ENCODE results near the gene FLVCR2. TPM values are rescaled to one million over a fixed set of nuclear protein-coding genes. Genes with fewer than 3 reads are reported as not detected.
A peak's percentile ranks its signal among the peaks of the same experiment; 100 is the strongest.

The FLVCR2 gene, protein sequence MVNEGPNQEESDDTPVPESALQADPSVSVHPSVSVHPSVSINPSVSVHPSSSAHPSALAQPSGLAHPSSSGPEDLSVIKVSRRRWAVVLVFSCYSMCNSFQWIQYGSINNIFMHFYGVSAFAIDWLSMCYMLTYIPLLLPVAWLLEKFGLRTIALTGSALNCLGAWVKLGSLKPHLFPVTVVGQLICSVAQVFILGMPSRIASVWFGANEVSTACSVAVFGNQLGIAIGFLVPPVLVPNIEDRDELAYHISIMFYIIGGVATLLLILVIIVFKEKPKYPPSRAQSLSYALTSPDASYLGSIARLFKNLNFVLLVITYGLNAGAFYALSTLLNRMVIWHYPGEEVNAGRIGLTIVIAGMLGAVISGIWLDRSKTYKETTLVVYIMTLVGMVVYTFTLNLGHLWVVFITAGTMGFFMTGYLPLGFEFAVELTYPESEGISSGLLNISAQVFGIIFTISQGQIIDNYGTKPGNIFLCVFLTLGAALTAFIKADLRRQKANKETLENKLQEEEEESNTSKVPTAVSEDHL
- polyA plus RNA-seq (2013): 1.1 TPM

DNA sequence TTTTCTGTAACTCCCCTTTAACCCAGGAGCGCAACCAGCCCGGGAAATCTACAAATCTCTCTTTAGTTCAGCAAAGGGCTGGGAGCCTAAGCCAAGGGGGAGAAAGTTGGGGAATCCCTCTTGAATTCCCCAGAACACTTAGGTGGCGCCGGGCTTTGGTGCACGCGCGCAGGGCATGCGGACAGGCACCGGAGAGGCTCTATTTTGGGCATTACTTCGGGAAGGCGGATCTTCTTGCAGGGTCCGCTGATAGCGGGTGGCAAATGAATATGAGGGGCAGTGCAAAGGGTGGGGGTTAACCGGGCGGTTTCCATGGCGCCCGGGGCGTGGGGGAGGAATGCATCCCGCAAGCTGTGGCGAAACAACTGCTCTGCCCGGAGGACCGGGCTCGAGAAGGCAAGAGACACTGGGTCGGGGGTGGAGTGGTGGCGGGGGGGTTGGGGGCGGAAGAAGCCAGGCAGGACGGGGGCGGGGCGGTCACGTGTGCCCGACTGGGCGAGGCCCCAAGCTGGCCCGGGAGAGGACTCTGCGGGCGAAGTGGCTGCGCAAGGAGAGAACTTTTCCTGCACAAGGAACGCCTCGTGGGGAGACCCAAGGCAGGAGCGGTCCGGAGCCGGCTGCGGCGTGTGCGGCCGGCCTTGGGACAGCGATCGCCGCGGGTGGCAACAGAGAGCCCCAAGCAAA is at the start of gene FLVCR2:
FLVCR2 (plus strand) TSS at position 519 of the 684 bp plus-strand sequence. CDS start 353 bp downstream, outside the sequence.
- H3K9me3 ChIP-seq (ENCODE audit: control extremely low read depth in 1 of 5, control insufficient read depth in 4 of 5, insufficient read depth in 2 of 5, low read depth in 1 of 5, low read length in 4 of 5): no peaks in the 10 kb centered on the region
- 0% methylated on average over 34 of the region's 49 CpGs for WGBS (ENCODE audit: insufficient coverage)
- peaks cover 0 to 15% (median 14%) of the 10 kb centered on the region in 4 experiments for H3K4me1 ChIP-seq (ENCODE audit: control extremely low read depth in 1 of 4, control insufficient read depth in 4 of 4, insufficient read depth in 4 of 4, low read length in 3 of 4)
- H3K27ac ChIP-seq (ENCODE audit: insufficient read depth in 1 of 2, low read depth in 1 of 2, low read length in 2 of 2, poor library complexity in 1 of 2, severe bottlenecking in 2 of 2): no peak within 1 kb of the TSS
- CTCF ChIA-PET: interaction anchor here (0.6 to 11.1 kb wide), 27 partner anchors 9 to 1451 kb away, joined by 3 to 221 read pairs (median 5); partner anchors contain the start of genes BATF, ERG28 and TTLL5
- H3K36me3 ChIP-seq (ENCODE audit: control insufficient read depth in 4 of 4, insufficient read depth in 4 of 4, low read length in 3 of 4): no peaks in the 10 kb centered on the region
- DNase-seq: peak; percentile 34 to 71 (median 65)
- POLR2A ChIA-PET: no interaction called here
- peak within 1 kb of the TSS; percentile 48 to 86 (median 74) for H3K4me3 ChIP-seq (ENCODE audit: control insufficient read depth in 1 of 7, extremely low read depth in 1 of 7, insufficient read depth in 4 of 7, low read depth in 2 of 7, low read length in 6 of 7)
- H3K27me3 ChIP-seq (replicated peaks in 2 of 5; ENCODE audit: control insufficient read depth in 4 of 5, insufficient read depth in 5 of 5, low read length in 4 of 5): peaks cover 0 to 3% (median 0%) of the 10 kb centered on the region in 5 experiments

DNA sequence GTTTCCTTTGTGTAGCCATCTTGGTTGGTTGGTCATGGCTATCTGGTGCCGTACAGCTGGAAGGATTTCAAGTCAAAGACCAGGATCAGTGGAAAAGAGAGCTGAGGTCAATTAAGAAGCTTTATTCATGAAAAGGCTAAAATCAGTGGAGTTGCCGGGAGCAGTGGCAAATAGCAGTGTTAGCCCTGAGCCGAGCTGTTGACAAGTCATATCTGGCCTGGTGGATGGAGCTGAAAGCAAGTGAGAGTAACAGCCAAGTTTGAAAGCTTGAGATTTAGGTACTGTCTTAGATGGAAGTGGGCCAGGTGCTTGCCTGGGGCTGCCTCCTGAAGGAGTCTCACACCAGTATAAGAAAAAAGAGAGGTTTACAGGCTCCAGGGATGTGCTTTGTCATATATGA is 47.2 kb upstream of the FLVCR2 start:
- ChIA-PET POLR2A (no interaction called here), CTCF (interaction anchor here (2.8 kb wide), 1 partner anchor 9 kb away, joined by 10 read pairs; no protein-coding TSS in a partner anchor)

DNA sequence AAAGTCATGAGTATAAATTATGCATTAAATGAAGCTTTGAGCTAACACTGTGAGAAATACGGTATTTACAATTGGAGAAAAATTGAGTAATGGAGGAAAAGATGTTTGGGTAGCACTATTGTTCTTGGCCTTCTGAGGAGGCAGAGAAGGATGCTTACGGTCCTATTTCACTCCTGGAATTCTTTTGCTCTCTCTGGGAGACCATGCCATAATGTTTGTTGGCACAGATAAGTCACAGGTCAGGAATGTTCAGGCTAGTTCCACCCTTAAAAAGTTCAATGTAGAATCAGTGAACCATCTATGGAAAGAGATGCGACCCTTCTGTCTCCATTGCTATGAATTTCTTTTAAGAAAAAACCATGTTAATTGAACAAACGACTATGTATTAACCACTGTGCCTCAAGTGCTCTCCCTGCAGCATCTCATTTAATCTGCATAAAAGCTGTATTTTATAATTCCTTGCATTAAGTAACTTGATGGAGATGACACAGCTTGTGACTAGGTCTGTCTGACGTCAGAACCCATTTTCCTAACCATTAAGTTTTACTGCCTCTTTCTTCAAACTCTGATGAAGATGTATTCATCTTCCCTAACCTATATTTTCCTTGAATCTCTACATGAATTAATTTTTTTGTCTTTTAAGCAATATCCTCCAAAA is 46.6 kb upstream of the FLVCR2 start:
- POLR2A ChIA-PET: no interaction called here
- Histone ChIP-seq H3K36me3 (ENCODE audit: control insufficient read depth in 4 of 4, insufficient read depth in 4 of 4, low read length in 3 of 4) (peaks cover 9 to 51% (median 25%) of the 10 kb centered on the region in 4 experiments), H3K4me1 (ENCODE audit: control extremely low read depth in 1 of 4, control insufficient read depth in 4 of 4, insufficient read depth in 4 of 4, low read length in 3 of 4) (no peaks in the 10 kb centered on the region), H3K27ac (ENCODE audit: insufficient read depth in 1 of 2, low read depth in 1 of 2, low read length in 2 of 2, poor library complexity in 1 of 2, severe bottlenecking in 2 of 2) (no peak overlapping the region), H3K27me3 (replicated peaks in 2 of 5; ENCODE audit: control insufficient read depth in 4 of 5, insufficient read depth in 5 of 5, low read length in 4 of 5) (no peaks in the 10 kb centered on the region), H3K9me3 (ENCODE audit: control extremely low read depth in 1 of 5, control insufficient read depth in 4 of 5, insufficient read depth in 2 of 5, low read depth in 1 of 5, low read length in 4 of 5) (no peaks in the 10 kb centered on the region), H3K4me3 (ENCODE audit: control insufficient read depth in 1 of 7, extremely low read depth in 1 of 7, insufficient read depth in 4 of 7, low read depth in 2 of 7, low read length in 6 of 7) (no peak overlapping the region)
- CTCF ChIA-PET: interaction anchor here (2.8 kb wide), 1 partner anchor 9 kb away, joined by 10 read pairs; no protein-coding TSS in a partner anchor
- no peak for DNase-seq
- WGBS (ENCODE audit: insufficient coverage): 98% methylated on average over 4 of the region's 5 CpGs

More for the DNA sequence above, 47.2 kb upstream of the FLVCR2 start:
- H3K4me3 ChIP-seq (ENCODE audit: control insufficient read depth in 1 of 7, extremely low read depth in 1 of 7, insufficient read depth in 4 of 7, low read depth in 2 of 7, low read length in 6 of 7): no peak overlapping the region
- no peak overlapping the region for H3K27ac ChIP-seq (ENCODE audit: insufficient read depth in 1 of 2, low read depth in 1 of 2, low read length in 2 of 2, poor library complexity in 1 of 2, severe bottlenecking in 2 of 2)
- H3K36me3 ChIP-seq (ENCODE audit: control insufficient read depth in 4 of 4, insufficient read depth in 4 of 4, low read length in 3 of 4): peaks cover 9 to 56% (median 27%) of the 10 kb centered on the region in 4 experiments
- no peaks in the 10 kb centered on the region for H3K27me3 ChIP-seq (replicated peaks in 2 of 5; ENCODE audit: control insufficient read depth in 4 of 5, insufficient read depth in 5 of 5, low read length in 4 of 5)
- H3K4me1 ChIP-seq (ENCODE audit: control extremely low read depth in 1 of 4, control insufficient read depth in 4 of 4, insufficient read depth in 4 of 4, low read length in 3 of 4): no peaks in the 10 kb centered on the region
- no peaks in the 10 kb centered on the region for H3K9me3 ChIP-seq (ENCODE audit: control extremely low read depth in 1 of 5, control insufficient read depth in 4 of 5, insufficient read depth in 2 of 5, low read depth in 1 of 5, low read length in 4 of 5)
- 100% methylated on average over 3 of the region's 3 CpGs for WGBS (ENCODE audit: insufficient coverage)
- DNase-seq: no peak

DNA sequence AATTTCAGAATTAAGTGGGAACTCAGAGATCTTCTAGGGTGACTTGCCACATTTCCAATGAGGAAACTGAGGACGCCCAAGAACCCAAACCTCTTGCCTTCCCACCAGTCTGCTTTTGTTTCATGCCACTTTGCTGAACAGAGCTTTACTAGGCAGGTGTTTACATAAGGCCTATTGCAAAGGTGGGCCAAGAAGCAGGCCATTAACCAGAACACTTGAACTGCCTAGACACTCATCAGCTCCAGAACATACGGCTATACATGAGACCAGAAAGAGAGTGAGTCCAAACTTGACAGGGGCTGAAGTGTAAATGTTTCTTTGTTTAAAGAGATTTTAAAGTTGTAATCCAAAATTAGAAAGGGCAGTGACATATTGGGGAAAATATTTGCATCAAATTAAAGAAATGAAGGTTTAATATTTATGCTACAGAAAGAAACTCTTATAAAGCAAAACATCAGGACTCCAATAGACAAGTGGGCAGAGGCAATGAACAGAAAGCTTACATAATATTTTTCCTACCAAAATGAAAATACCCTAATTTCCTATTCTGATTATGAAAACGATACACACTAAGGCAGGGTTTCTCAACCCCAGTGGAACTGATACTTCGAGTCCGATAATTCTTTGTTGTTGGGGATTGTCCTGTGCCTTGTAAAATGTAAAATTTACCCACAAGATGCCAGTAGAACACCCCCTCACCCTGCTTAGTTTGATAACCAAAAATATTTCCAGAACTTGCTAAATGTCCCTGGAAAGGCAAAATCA is 44.4 kb upstream of the FLVCR2 start:
- POLR2A ChIA-PET: no interaction called here
- H3K27me3 ChIP-seq (replicated peaks in 2 of 5; ENCODE audit: control insufficient read depth in 4 of 5, insufficient read depth in 5 of 5, low read length in 4 of 5): no peaks in the 10 kb centered on the region
- CTCF ChIA-PET: no interaction called here
- no peak overlapping the region for H3K4me3 ChIP-seq (ENCODE audit: control insufficient read depth in 1 of 7, extremely low read depth in 1 of 7, insufficient read depth in 4 of 7, low read depth in 2 of 7, low read length in 6 of 7)
- H3K9me3 ChIP-seq (ENCODE audit: control extremely low read depth in 1 of 5, control insufficient read depth in 4 of 5, insufficient read depth in 2 of 5, low read depth in 1 of 5, low read length in 4 of 5): no peaks in the 10 kb centered on the region
- no peak overlapping the region for H3K27ac ChIP-seq (ENCODE audit: insufficient read depth in 1 of 2, low read depth in 1 of 2, low read length in 2 of 2, poor library complexity in 1 of 2, severe bottlenecking in 2 of 2)
- peaks cover 0 to 3% (median under 1%) of the 10 kb centered on the region in 4 experiments for H3K4me1 ChIP-seq (ENCODE audit: control extremely low read depth in 1 of 4, control insufficient read depth in 4 of 4, insufficient read depth in 4 of 4, low read length in 3 of 4)
- WGBS (ENCODE audit: insufficient coverage): 100% methylated on average over 1 of the region's 5 CpGs
- DNase-seq: no peak
- H3K36me3 ChIP-seq (ENCODE audit: control insufficient read depth in 4 of 4, insufficient read depth in 4 of 4, low read length in 3 of 4): peaks cover 5 to 44% (median 14%) of the 10 kb centered on the region in 4 experiments

DNA sequence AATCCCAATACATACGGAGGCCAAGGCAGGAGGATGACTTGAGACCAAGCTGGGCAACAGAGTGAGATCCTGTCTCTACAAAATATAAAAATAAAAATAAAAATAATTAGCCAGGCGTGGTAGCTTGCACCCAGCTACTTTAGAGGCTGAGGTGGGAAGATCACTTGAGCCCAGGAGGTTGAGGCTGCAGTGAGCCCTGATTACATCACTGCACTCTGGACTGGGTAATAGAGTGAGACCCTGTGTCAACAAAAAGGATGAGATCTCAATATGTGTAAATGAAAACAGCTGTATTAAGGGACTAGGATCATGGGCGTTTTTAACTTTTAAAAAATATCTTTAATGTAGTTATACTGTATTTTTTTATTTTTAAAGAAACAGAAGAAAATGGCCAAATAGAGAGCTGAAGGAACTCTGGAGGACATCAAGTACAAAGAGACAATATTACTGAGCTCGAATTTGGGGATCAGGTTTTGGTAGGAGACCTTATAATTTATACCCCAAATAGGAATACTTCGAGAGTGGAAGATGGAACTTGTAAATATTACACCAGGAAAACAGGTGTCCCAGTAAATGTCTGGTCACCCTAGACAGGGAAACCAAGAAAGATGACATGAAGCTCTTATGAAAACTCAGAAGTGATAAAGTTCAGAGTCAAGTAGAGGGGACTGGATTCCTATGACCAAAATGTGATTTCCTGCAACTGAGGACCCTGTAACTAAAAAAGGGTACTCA is 43.1 kb upstream of the FLVCR2 start:
- H3K4me1 ChIP-seq (ENCODE audit: control extremely low read depth in 1 of 4, control insufficient read depth in 4 of 4, insufficient read depth in 4 of 4, low read length in 3 of 4): peaks cover 0 to 10% (median 4%) of the 10 kb centered on the region in 4 experiments

DNA sequence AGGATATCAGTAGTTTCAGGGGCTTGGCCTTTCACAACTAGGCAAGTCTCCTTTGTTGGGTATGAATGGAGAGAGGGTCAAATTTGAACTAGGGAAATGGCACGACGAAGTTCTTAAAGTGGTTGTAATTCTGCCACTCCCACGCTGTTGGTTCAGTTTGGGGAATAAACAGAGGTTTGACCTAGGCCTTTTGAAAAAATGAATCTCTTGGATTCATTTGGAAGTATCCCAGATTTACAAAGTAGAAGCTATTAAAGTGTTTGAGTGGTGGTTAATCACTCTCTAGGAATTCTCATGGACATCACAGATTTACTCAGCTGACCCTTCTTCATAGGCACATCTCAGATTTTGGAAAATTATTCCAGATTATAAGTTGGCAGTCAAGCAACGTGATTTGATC is 41.3 kb upstream of the FLVCR2 start:
- CTCF ChIA-PET: interaction anchor here (1.0 kb wide), 2 partner anchors 10 to 14 kb away, joined by 3 read pairs; no protein-coding TSS in a partner anchor
- H3K27ac ChIP-seq (ENCODE audit: insufficient read depth in 1 of 2, low read depth in 1 of 2, low read length in 2 of 2, poor library complexity in 1 of 2, severe bottlenecking in 2 of 2): no peak overlapping the region
- peaks cover 0 to 18% (median 11%) of the 10 kb centered on the region in 4 experiments for H3K4me1 ChIP-seq (ENCODE audit: control extremely low read depth in 1 of 4, control insufficient read depth in 4 of 4, insufficient read depth in 4 of 4, low read length in 3 of 4)
- no peaks in the 10 kb centered on the region for H3K9me3 ChIP-seq (ENCODE audit: control extremely low read depth in 1 of 5, control insufficient read depth in 4 of 5, insufficient read depth in 2 of 5, low read depth in 1 of 5, low read length in 4 of 5)
- POLR2A ChIA-PET: no interaction called here
- peaks cover 0 to 36% (median 8%) of the 10 kb centered on the region in 4 experiments for H3K36me3 ChIP-seq (ENCODE audit: control insufficient read depth in 4 of 4, insufficient read depth in 4 of 4, low read length in 3 of 4)
- no peak overlapping the region for H3K4me3 ChIP-seq (ENCODE audit: control insufficient read depth in 1 of 7, extremely low read depth in 1 of 7, insufficient read depth in 4 of 7, low read depth in 2 of 7, low read length in 6 of 7)
- no peaks in the 10 kb centered on the region for H3K27me3 ChIP-seq (replicated peaks in 2 of 5; ENCODE audit: control insufficient read depth in 4 of 5, insufficient read depth in 5 of 5, low read length in 4 of 5)
- 100% methylated on average over 2 of the region's 4 CpGs for WGBS (ENCODE audit: insufficient coverage)
- DNase-seq: no peak

More for the DNA sequence above, 43.1 kb upstream of the FLVCR2 start:
- Histone ChIP-seq H3K27ac (ENCODE audit: insufficient read depth in 1 of 2, low read depth in 1 of 2, low read length in 2 of 2, poor library complexity in 1 of 2, severe bottlenecking in 2 of 2) (no peak overlapping the region), H3K9me3 (ENCODE audit: control extremely low read depth in 1 of 5, control insufficient read depth in 4 of 5, insufficient read depth in 2 of 5, low read depth in 1 of 5, low read length in 4 of 5) (no peaks in the 10 kb centered on the region), H3K36me3 (ENCODE audit: control insufficient read depth in 4 of 4, insufficient read depth in 4 of 4, low read length in 3 of 4) (peaks cover 3 to 45% (median 12%) of the 10 kb centered on the region in 4 experiments), H3K4me3 (ENCODE audit: control insufficient read depth in 1 of 7, extremely low read depth in 1 of 7, insufficient read depth in 4 of 7, low read depth in 2 of 7, low read length in 6 of 7) (no peak overlapping the region), H3K27me3 (replicated peaks in 2 of 5; ENCODE audit: control insufficient read depth in 4 of 5, insufficient read depth in 5 of 5, low read length in 4 of 5) (no peaks in the 10 kb centered on the region)
- no peak for DNase-seq
- ChIA-PET POLR2A (interaction anchor here (1.1 kb wide), 1 partner anchor 11 kb away, joined by 4 read pairs; no protein-coding TSS in a partner anchor), CTCF (interaction anchor here (1.3 to 1.4 kb wide), 2 partner anchors 9 to 11 kb away, joined by 3 read pairs; no protein-coding TSS in a partner anchor)
- WGBS (ENCODE audit: insufficient coverage): no CpG with 5 or more reads among the region's 5 CpGs
